K562 treated with DMSO at 1 percent for 12 hours (cell line): ENCODE results near the gene METTL2B. TPM values are rescaled to one million over a fixed set of nuclear protein-coding genes. Genes with fewer than 3 reads are reported as not detected.

Experiments
- total RNA-seq: library from RNA; unstranded; fragments of 300-600 nt; gene quantifications from 2 replicates; pipeline ENCODE4 v1.2.3, GENCODE V29; 2022; ENCODE audit not compliant: insufficient read depth

METTL2B gene
- 11.0 and 34.0 TPM in 2 replicates for total RNA-seq

GRCh38 chr7:128476402-128477335 lies at the start of gene METTL2B:
Gene METTL2B, plus strand, starts transcription at chr7:128476748. Its CDS starts 18 bp downstream, at chr7:128476766.

GRCh38 chr7:128455543-128456254 lies 20.8 kb upstream of the METTL2B start, which contains the start of gene HILPDA:
Gene HILPDA, plus strand, starts transcription at chr7:128455878. Its CDS starts 1,391 bp downstream, at chr7:128457269.

Other genes with a start within 250 kb of the METTL2B start
- gene LEP, start 235.5 kb upstream of the METTL2B start, total RNA-seq: not detected in 2 replicates
- 20.2 and 47.6 TPM in 2 replicates for gene RBM28, start 132.8 kb upstream of the METTL2B start, total RNA-seq
- gene PRRT4, start 115.1 kb upstream of the METTL2B start, total RNA-seq: not detected in 2 replicates
- gene IMPDH1, start 66.8 kb upstream of the METTL2B start, total RNA-seq: 52.5 and 66.4 TPM in 2 replicates
- gene HILPDA, start 20.9 kb upstream of the METTL2B start, total RNA-seq: 12.5 and 16.5 TPM in 2 replicates
- gene GARIN1A, start 195.5 kb downstream of the METTL2B start, total RNA-seq: 0.52 TPM in 1 of 2 replicates, not detected in the other